Measurements from ENCODE around the gene PIGU.

- TF ChIP-seq, protein P1, sequence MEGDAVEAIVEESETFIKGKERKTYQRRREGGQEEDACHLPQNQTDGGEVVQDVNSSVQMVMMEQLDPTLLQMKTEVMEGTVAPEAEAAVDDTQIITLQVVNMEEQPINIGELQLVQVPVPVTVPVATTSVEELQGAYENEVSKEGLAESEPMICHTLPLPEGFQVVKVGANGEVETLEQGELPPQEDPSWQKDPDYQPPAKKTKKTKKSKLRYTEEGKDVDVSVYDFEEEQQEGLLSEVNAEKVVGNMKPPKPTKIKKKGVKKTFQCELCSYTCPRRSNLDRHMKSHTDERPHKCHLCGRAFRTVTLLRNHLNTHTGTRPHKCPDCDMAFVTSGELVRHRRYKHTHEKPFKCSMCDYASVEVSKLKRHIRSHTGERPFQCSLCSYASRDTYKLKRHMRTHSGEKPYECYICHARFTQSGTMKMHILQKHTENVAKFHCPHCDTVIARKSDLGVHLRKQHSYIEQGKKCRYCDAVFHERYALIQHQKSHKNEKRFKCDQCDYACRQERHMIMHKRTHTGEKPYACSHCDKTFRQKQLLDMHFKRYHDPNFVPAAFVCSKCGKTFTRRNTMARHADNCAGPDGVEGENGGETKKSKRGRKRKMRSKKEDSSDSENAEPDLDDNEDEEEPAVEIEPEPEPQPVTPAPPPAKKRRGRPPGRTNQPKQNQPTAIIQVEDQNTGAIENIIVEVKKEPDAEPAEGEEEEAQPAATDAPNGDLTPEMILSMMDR (IDR thresholded peaks at IDR 0.05; ENCODE audit: insufficient read depth, low read length, poor library complexity, severe bottlenecking), result no peak
- TF ChIP-seq EZH2phosphoT487 (conservative IDR thresholded peaks at IDR 0.05; ENCODE audit: low read length), result no peak
Measured at GRCh38 chr20:34512955-34513419, 163.9 kb downstream of the PIGU start.
